H1 (cell line): Measurements from ENCODE around the gene PDLIM4. TPM values are rescaled to one million over a fixed set of nuclear protein-coding genes. Genes with fewer than 3 reads are reported as not detected.

Experiments used
- EGR1 ChIP-seq: IDR thresholded peaks from 2 replicates; pipeline ENCODE4 v1.6.1; 2011; ENCODE audit warnings: low read depth, low read length, borderline replicate concordance
- polyA plus RNA-seq, 7 experiments: library from polyadenylated mRNA; depleted of rRNA in 3 of 7; stranded (reverse) in 5 of 7; unstranded in 2 of 7; fragments of >200 nt in 5 of 7; fragments of 200-250 nt in 2 of 7; gene quantifications; 1 replicate in 5 of 7; 2 replicates in 1 of 7; 4 replicates in 1 of 7; pipeline versions ENCODE4 v1.2.1 to v1.2.3, GENCODE V29; 2011 to 2013; ENCODE audit warnings: missing spikeins in 2 of 7, mixed read lengths in 2 of 7
- total RNA-seq: library from RNA; stranded (reverse); fragmentation: NEBNext Ultra II Directional; extraction: Animal tissue kit (Norgen Biotek cat#: 25700); gene quantifications from 2 replicates; pipeline ENCODE4 v1.2.1, GENCODE V29; 2021
- TF ChIP-seq, protein P1 (sequence below): fragments of 300-600 bp; sonication (generic); IDR thresholded peaks from 2 replicates; pipeline ENCODE4 v1.7.1; 2012; ENCODE audit warnings: low read length, moderate library complexity, mild to moderate bottlenecking, inconsistent platforms; ENCODE audit not compliant: insufficient replicate concordance

PDLIM4 gene
- total and polyA plus RNA-seq, 2 of the 8 experiments (the other 6 are each of a cell fraction or from before 2014, with no cell fraction given) = 10.7 to 29.1 TPM

DNA sequence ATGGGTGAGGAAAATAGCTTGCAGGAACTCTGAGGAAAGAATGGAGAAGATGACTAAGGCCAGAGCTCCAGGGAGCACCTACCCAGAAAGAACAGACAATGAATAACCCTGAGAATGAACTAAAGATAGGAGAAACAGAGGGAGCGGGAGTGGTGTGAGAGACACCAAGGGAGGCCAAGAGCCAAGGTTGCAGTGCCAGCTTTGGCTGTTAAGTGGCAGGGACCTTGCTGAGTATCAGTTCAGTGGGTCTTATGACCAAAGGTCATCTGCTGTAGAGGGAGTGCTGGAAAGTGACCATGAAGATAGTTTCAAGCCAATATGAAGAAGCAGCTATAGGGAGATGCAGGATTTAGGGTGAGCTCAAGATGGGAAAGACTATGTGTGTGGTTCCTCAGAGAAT is 46.6 kb upstream of the PDLIM4 start (continued):
- TF ChIP-seq, protein P1, sequence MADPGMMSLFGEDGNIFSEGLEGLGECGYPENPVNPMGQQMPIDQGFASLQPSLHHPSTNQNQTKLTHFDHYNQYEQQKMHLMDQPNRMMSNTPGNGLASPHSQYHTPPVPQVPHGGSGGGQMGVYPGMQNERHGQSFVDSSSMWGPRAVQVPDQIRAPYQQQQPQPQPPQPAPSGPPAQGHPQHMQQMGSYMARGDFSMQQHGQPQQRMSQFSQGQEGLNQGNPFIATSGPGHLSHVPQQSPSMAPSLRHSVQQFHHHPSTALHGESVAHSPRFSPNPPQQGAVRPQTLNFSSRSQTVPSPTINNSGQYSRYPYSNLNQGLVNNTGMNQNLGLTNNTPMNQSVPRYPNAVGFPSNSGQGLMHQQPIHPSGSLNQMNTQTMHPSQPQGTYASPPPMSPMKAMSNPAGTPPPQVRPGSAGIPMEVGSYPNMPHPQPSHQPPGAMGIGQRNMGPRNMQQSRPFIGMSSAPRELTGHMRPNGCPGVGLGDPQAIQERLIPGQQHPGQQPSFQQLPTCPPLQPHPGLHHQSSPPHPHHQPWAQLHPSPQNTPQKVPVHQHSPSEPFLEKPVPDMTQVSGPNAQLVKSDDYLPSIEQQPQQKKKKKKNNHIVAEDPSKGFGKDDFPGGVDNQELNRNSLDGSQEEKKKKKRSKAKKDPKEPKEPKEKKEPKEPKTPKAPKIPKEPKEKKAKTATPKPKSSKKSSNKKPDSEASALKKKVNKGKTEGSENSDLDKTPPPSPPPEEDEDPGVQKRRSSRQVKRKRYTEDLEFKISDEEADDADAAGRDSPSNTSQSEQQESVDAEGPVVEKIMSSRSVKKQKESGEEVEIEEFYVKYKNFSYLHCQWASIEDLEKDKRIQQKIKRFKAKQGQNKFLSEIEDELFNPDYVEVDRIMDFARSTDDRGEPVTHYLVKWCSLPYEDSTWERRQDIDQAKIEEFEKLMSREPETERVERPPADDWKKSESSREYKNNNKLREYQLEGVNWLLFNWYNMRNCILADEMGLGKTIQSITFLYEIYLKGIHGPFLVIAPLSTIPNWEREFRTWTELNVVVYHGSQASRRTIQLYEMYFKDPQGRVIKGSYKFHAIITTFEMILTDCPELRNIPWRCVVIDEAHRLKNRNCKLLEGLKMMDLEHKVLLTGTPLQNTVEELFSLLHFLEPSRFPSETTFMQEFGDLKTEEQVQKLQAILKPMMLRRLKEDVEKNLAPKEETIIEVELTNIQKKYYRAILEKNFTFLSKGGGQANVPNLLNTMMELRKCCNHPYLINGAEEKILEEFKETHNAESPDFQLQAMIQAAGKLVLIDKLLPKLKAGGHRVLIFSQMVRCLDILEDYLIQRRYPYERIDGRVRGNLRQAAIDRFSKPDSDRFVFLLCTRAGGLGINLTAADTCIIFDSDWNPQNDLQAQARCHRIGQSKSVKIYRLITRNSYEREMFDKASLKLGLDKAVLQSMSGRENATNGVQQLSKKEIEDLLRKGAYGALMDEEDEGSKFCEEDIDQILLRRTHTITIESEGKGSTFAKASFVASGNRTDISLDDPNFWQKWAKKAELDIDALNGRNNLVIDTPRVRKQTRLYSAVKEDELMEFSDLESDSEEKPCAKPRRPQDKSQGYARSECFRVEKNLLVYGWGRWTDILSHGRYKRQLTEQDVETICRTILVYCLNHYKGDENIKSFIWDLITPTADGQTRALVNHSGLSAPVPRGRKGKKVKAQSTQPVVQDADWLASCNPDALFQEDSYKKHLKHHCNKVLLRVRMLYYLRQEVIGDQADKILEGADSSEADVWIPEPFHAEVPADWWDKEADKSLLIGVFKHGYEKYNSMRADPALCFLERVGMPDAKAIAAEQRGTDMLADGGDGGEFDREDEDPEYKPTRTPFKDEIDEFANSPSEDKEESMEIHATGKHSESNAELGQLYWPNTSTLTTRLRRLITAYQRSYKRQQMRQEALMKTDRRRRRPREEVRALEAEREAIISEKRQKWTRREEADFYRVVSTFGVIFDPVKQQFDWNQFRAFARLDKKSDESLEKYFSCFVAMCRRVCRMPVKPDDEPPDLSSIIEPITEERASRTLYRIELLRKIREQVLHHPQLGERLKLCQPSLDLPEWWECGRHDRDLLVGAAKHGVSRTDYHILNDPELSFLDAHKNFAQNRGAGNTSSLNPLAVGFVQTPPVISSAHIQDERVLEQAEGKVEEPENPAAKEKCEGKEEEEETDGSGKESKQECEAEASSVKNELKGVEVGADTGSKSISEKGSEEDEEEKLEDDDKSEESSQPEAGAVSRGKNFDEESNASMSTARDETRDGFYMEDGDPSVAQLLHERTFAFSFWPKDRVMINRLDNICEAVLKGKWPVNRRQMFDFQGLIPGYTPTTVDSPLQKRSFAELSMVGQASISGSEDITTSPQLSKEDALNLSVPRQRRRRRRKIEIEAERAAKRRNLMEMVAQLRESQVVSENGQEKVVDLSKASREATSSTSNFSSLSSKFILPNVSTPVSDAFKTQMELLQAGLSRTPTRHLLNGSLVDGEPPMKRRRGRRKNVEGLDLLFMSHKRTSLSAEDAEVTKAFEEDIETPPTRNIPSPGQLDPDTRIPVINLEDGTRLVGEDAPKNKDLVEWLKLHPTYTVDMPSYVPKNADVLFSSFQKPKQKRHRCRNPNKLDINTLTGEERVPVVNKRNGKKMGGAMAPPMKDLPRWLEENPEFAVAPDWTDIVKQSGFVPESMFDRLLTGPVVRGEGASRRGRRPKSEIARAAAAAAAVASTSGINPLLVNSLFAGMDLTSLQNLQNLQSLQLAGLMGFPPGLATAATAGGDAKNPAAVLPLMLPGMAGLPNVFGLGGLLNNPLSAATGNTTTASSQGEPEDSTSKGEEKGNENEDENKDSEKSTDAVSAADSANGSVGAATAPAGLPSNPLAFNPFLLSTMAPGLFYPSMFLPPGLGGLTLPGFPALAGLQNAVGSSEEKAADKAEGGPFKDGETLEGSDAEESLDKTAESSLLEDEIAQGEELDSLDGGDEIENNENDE = no peak
- no peak for TF ChIP-seq EGR1
